H1 (cell line): ENCODE measurements around the gene COL10A1. TPM values are rescaled to one million over a fixed set of nuclear protein-coding genes. Genes with fewer than 3 reads are reported as not detected.

ENCODE experiments used
- CEBPB ChIP-seq: IDR thresholded peaks from 2 replicates; pipeline ENCODE4 v1.6.1; 2012; ENCODE audit warnings: low read depth, low read length
- CTCF ChIP-seq, 3 experiments: IDR thresholded peaks; 1 replicate in 2 of 3; 2 replicates in 1 of 3; pipeline versions ENCODE4 v1.5.1 to v1.6.1; 2011; ENCODE audit warnings: low read length in 3 of 3, mild to moderate bottlenecking in 3 of 3, inconsistent platforms in 2 of 3, low read depth in 1 of 3, moderate library complexity in 1 of 3; ENCODE audit not compliant: insufficient read depth in 1 of 3; ENCODE audit errors: control extremely low read depth in 1 of 3
- SIN3A ChIP-seq, 2 experiments: IDR thresholded peaks in 1 of 2; conservative IDR thresholded peaks in 1 of 2; 2 replicates each; pipeline ENCODE4 v1.6.1; 2011 to 2012; ENCODE audit warnings: low read length in 2 of 2, improper control_type of control experiment in 1 of 2, low read depth in 1 of 2, mild to moderate bottlenecking in 1 of 2
- SIRT6 ChIP-seq: IDR thresholded peaks from one replicate; pipeline ENCODE4 v1.7.1; 2012; ENCODE audit warnings: low read length, inconsistent platforms
- polyA plus RNA-seq, 7 experiments: library from polyadenylated mRNA; depleted of rRNA in 3 of 7; stranded (reverse) in 5 of 7; unstranded in 2 of 7; fragments of >200 nt in 5 of 7; fragments of 200-250 nt in 2 of 7; gene quantifications; 1 replicate in 5 of 7; 2 replicates in 1 of 7; 4 replicates in 1 of 7; pipeline versions ENCODE4 v1.2.1 to v1.2.3, GENCODE V29; 2011 to 2013; ENCODE audit warnings: missing spikeins in 2 of 7, mixed read lengths in 2 of 7
- total RNA-seq: library from RNA; stranded (reverse); fragmentation: NEBNext Ultra II Directional; extraction: Animal tissue kit (Norgen Biotek cat#: 25700); gene quantifications from 2 replicates; pipeline ENCODE4 v1.2.1, GENCODE V29; 2021

The COL10A1 gene
- total and polyA plus RNA-seq, 2 of the 8 experiments (the other 6 are each of a cell fraction or from before 2014, with no cell fraction given) = not detected

DNA sequence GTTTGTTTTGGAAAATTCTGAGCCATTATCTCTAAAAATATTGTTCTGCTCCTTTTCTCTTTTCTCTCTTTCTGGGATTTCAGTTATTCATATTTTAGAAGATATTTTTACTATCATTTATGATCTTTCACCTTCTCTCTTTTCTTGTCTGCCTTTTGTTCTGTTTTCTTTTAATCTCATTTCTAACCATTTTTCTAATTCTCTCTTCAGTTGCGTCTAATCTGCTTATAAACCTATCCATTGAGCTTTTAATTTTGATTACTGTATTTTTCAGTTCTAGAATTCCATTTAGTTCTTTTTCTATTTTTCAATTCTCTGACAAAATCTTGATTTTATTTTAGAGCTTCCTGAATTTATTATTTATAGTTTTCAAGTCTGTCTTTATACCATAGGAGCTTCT lies 42.2 kb upstream of the COL10A1 start (continued):
- TF ChIP-seq CTCF (IDR thresholded peaks at IDR 0.05; ENCODE audit: control extremely low read depth in 1 of 3, insufficient read depth in 1 of 3, low read depth in 1 of 3, low read length in 3 of 3) (no peak), CEBPB (no peak), SIN3A (conservative IDR thresholded peaks at IDR 0.05 in 1 of 2, IDR thresholded peaks at IDR 0.05 in 1 of 2; ENCODE audit: low read depth in 1 of 2, low read length in 2 of 2) (no peak), SIRT6 (no peak)
